Measurements from ENCODE around the gene RBMS3. TPM values are rescaled to one million over a fixed set of nuclear protein-coding genes. Genes with fewer than 3 reads are reported as not detected.
A peak's percentile ranks its signal among the peaks of the same experiment; 100 is the strongest.
"Not testable (repeated sequence)": the region's sequence is repeated elsewhere in the genome, so short reads cannot be mapped to it uniquely, and the experiment has no call there.

Gene RBMS3
- total RNA-seq, 4 donors from 2014 or later: 2.8 to 77.6 (median 13.7) TPM

DNA sequence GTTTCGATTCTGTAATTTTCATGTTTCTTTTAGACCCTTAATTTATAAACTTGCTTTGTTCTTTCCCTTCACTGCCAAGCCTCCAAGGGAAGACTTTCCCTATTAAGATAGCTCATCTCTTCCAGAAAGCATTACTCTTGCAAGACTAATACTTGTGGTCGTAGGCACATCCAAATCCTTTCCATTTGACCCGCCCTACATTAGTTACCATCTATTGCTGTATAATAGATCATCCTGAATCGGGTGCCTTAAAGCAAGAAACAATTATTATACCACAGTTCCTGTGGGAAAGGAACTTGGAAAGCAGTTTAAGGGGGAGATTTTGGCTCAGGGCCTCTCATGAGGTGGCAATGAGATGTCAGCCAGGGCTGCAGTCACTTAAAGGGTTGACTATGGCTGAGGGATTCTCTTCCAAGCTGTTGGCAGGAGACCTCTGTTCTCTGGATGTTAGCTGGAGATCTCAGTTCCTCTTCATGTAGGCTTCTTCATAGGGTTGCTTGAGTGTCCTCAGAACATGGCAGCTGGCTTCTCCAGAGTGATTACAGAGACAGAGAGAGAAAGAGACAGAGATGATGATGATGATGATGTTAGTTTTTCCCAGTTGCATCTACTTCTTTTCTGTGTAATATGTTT is 755.2 kb downstream of the RBMS3 start:
- Histone ChIP-seq H3K9me3 (no peaks in the 10 kb centered on the region), H3K27me3 (no peaks in the 10 kb centered on the region), H3K36me3 (no peaks in the 10 kb centered on the region), H3K4me1 (no peaks in the 10 kb centered on the region), H3K27ac (no peak overlapping the region), H3K4me3 (no peak overlapping the region)
- TF ChIP-seq POLR2A (IDR thresholded peaks at IDR 0.05): no peak
- TF ChIP-seq, protein P1, sequence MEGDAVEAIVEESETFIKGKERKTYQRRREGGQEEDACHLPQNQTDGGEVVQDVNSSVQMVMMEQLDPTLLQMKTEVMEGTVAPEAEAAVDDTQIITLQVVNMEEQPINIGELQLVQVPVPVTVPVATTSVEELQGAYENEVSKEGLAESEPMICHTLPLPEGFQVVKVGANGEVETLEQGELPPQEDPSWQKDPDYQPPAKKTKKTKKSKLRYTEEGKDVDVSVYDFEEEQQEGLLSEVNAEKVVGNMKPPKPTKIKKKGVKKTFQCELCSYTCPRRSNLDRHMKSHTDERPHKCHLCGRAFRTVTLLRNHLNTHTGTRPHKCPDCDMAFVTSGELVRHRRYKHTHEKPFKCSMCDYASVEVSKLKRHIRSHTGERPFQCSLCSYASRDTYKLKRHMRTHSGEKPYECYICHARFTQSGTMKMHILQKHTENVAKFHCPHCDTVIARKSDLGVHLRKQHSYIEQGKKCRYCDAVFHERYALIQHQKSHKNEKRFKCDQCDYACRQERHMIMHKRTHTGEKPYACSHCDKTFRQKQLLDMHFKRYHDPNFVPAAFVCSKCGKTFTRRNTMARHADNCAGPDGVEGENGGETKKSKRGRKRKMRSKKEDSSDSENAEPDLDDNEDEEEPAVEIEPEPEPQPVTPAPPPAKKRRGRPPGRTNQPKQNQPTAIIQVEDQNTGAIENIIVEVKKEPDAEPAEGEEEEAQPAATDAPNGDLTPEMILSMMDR (IDR thresholded peaks at IDR 0.05): no peak
- DNase-seq: no peak

DNA sequence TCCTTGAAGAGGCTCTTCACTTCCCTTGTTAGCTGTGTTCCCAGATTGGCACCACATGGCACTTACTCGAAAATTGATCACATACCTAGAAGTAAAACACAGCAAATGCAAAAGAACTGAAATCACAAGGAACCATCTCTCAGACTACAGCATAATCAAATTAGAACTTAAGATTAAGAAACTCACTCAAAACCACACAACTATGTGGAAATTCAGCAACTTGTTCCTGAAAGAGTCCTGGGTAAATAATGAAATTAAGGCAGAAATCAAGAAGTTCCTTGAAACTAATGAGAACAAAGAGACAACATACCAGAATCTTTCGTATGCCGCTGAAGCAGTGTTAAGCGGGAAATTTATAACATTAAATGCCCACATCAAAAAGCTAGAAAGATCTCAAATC is 759.3 kb downstream of the RBMS3 start:
- Histone ChIP-seq H3K9me3 (no peaks in the 10 kb centered on the region), H3K36me3 (no peaks in the 10 kb centered on the region), H3K4me1 (no peaks in the 10 kb centered on the region), H3K4me3 (no peak overlapping the region), H3K27me3 (no peaks in the 10 kb centered on the region), H3K27ac (no peak overlapping the region)
- DNase-seq: no peak
- TF ChIP-seq POLR2A (IDR thresholded peaks at IDR 0.05): no peak
- TF ChIP-seq, protein P1 (IDR thresholded peaks at IDR 0.05): no peak

DNA sequence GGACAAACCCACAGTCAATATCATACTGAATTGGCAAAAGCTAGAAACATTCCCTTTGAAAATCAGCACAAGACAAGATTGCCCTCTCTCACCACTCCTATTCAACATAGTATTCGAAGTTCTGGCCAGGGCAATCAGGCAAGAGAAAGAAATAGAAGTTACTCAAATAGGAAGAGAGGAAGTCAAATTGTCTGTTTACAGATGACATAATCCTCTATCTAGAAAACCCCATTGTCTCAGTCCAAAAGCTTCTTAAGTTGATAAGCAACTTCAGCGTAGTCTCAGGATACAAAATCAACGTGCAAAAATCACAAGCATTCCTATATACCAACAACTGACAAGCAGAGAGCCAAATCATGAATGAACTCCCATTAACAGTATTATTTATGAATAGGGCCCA is 760.6 kb downstream of the RBMS3 start:
- H3K9me3 ChIP-seq, DNase-seq, H3K27ac ChIP-seq, H3K4me1 ChIP-seq, H3K36me3 ChIP-seq, H3K4me3 ChIP-seq, H3K27me3 ChIP-seq: not testable (repeated sequence)

DNA sequence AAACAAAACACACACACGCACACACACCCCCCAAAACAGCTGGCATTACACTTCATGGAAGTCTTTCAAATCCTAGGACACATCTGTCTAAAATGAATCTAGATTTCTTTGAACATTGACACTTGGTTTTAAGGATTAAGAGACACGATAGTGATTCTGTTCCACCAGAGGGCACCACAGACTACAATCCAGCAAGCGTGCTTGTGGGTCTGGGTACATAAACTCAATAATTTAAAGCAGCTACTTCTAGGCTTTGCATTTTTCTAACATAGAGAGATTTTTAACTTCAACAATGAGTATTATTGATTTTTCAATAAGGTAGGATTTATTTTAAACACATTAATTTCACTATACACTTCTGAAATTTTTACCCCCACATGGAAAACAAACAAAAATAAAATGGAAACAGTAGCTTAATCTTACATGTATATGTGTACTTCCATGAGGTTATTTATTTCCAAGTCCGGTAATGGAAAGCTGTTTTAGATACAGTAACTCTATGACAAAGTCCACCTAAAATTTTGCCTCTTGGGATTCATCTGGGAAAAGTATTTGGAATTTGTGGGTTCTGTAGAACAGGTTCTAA is 761.5 kb downstream of the RBMS3 start:
- TF ChIP-seq POLR2A (IDR thresholded peaks at IDR 0.05): no peak
- TF ChIP-seq, protein P1 (IDR thresholded peaks at IDR 0.05): peak; percentile 30 to 93 (median 78)
- Histone ChIP-seq H3K9me3 (no peaks in the 10 kb centered on the region), H3K36me3 (no peaks in the 10 kb centered on the region), H3K4me1 (no peaks in the 10 kb centered on the region), H3K27ac (no peak overlapping the region), H3K4me3 (no peak overlapping the region), H3K27me3 (no peaks in the 10 kb centered on the region)
- peak in 2 of 3 donors; percentile 33 to 85 for DNase-seq

DNA sequence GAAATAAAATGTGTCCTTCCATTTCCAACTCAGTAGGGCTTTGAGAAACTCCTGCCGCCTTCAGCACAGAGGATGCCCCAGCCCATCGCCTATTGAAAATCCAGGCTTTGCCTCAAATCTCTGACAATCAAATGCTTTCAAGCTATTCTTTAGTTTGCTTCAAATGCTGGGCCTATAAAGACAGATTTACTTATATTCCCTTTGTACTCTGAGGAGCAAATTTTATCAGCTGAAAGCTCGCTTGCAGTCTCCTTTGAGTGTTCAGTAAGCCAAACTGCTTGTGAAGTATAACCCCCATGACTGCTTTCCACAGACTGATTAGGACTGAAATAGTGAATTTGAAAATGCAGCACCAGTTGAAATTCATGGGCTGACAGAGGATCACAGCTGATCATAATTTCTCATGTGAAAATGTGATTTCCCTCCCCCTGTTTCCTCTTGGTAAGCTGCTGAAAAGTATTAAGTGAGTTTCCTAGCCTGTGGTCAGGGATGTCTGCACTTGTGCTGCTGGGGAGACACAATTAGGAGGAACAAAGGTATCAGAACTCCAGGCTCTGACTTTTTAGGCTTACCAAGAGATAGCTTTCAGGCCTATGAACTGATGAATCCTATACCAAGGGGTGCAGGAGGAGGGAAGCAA is 762.2 kb downstream of the RBMS3 start:
- TF ChIP-seq POLR2A (IDR thresholded peaks at IDR 0.05): no peak
- TF ChIP-seq, protein P1 (IDR thresholded peaks at IDR 0.05): no peak
- no peak overlapping the region for H3K27ac ChIP-seq
- H3K4me1 ChIP-seq: no peaks in the 10 kb centered on the region
- no peaks in the 10 kb centered on the region for H3K27me3 ChIP-seq
- H3K36me3 ChIP-seq: no peaks in the 10 kb centered on the region
- DNase-seq: no peak
- H3K9me3 ChIP-seq: no peaks in the 10 kb centered on the region
- H3K4me3 ChIP-seq: no peak overlapping the region

DNA sequence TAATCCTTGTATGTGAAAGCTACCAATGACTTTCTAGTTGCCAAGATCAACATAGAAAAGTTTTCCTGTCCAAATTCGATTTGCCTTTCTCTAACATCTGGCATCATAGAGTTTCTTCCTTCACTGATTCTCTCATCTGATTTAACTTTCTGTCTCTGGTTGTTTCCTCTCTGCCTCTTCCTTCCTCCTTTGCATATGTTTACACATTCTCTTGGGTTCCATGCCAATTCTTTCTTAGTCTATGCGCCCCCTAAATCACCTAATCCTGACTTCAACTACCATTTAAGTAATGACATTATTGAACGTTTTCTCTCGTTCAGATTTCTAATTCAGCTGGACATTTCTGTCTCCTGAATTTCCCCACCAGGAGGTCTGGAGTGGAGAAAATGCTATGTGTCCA is 763.6 kb downstream of the RBMS3 start:
- no peak for DNase-seq
- TF ChIP-seq POLR2A (IDR thresholded peaks at IDR 0.05): no peak
- Histone ChIP-seq H3K27me3 (no peaks in the 10 kb centered on the region), H3K27ac (no peak overlapping the region), H3K4me1 (no peaks in the 10 kb centered on the region), H3K9me3 (no peaks in the 10 kb centered on the region), H3K36me3 (no peaks in the 10 kb centered on the region), H3K4me3 (no peak overlapping the region)
